Dendritic cell treated with granulocyte-macrophage colony-stimulating factor and Interleukin-4, amounts not matched to agents 40 ng/mL and 50 ng/mL, for 4 days (primary cell): ENCODE data around the gene CXorf66.
A peak's percentile ranks its signal among the peaks of the same experiment; 100 is the strongest.
"Not testable (repeated sequence)": the region's sequence is repeated elsewhere in the genome, so short reads cannot be mapped to it uniquely, and the experiment has no call there.

Source experiments
- H3K27ac Mint-ChIP-seq: one replicate; pipeline ENCODE4 v1.8.0; 2022; ENCODE audit warnings: mild to moderate bottlenecking, mixed read lengths
- H3K27me3 Mint-ChIP-seq: one replicate; pipeline ENCODE4 v1.8.0; 2022; ENCODE audit warnings: mild to moderate bottlenecking, mixed read lengths
- H3K36me3 Mint-ChIP-seq: one replicate; pipeline ENCODE4 v1.8.0; 2022; ENCODE audit warnings: low read depth, mixed read lengths
- H3K4me1 Mint-ChIP-seq: one replicate; pipeline ENCODE4 v1.8.0; 2022; ENCODE audit warnings: low read depth, mixed read lengths
- H3K4me3 Mint-ChIP-seq: one replicate; pipeline ENCODE4 v1.8.0; 2022; ENCODE audit warnings: mild to moderate bottlenecking, moderate library complexity, mixed read lengths
- H3K9me3 Mint-ChIP-seq: one replicate; pipeline ENCODE4 v1.8.0; 2022; ENCODE audit warnings: mixed read lengths
- intact Hi-C: fragments of 100-400 bp; cut with micrococcal nuclease; formaldehyde crosslinking; loops from one replicate; pipeline ENCODE4 v1.15.0; 2022

CXorf66 gene

DNA sequence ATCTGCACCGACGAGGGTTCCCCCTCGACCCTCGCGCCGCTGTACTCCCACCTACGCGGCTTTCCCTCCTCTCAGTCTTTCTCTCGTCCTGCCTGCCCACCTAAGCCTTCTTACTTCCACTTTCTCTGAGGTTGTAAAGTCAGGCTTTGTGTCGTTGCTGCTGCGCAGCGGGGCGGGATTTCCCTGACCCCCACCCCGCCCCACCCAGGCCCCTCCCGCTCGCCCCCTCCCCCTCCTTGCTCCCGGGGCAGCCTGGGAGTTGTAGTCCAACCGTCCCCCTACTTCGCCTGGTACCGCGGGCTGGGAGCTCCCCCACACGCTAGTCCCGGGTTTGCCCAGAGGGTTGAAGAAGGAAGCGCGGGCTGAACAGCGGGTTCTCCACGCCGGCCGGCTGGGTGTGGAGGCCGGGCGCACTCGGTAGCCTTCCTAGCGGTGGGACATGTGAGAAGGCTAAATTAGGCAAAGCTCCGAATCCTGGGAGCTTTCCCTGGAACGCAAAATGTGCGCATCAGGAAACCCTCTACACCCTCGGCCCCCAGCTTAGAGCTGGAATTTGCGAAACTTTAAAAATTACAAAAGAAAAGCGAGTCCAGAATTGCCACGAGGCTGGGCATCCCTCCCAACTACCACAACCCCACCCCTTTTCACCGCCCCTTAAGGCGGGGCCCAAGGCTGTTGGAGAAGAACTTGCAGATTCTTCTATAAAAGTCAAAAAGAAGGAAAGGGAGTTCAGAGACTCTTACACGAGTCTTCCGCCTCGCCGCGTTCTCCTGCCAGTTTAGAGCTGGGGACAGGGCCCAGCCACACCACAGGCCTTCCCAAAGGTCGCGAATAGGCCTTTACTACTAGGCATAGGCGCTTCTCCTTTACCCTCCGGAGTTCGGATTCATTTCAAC is 32.2 kb downstream of the CXorf66 start, which contains the start of gene ATP11C:
Gene ATP11C (minus strand): TSS at position 153 of the 896 bp plus-strand sequence. CDS start 1,011 bp downstream, outside the sequence.
- peak within 1 kb of the TSS; percentile 91 for H3K27ac Mint-ChIP-seq
- no peaks in the 10 kb centered on the region for H3K9me3 Mint-ChIP-seq
- H3K4me3 Mint-ChIP-seq = peak within 1 kb of the TSS; percentile 80
- peaks cover 16% of the 10 kb centered on the region for H3K4me1 Mint-ChIP-seq
- intact Hi-C loops = loop anchor here (5.0 kb wide), 2 partner anchors 41 to 151 kb away; no protein-coding TSS in a partner anchor
- H3K36me3 Mint-ChIP-seq = peaks cover 7% of the 10 kb centered on the region
- H3K27me3 Mint-ChIP-seq = no peaks in the 10 kb centered on the region

DNA sequence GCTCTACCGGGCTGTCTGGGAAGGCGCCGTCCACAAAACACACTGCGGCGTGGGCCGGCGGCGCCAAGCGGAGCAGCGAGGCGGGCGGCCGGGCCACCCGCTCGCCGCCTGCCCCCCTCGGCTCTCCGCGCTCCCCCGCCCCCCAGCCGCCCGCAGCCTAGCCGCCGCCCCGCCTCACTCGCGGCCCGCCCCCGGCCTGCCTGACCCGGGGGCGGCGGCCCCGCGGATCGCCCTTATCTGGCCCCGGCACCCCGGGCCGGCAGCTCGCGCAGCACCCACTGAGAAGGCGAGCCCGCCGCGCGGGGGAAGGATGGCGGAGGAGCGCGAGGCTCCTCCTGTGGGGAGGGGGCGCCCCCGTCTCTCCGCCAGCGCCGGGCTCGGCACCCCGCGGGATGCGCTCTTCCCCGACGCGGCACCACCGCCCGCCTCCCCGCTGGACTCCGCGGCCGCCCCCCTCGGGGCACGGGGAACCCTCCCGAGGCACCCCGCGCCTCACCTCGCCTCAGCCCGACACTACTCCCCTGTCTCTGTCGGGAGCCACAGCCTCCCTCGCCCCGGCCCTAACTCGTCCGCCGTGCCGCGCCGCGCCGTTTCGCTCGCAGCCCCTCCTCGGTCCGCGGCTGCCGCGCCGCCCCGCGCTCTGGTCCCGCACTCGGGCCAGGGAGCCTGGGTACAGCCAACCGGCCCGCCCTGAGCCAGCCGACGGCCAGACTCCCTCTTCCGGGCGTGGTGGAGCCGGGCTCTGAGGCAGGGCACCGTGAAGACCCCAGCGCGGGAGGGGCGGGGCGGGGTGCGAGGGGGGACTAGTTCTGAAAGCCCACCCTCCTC is 33.0 kb downstream of the CXorf66 start:
- no peaks in the 10 kb centered on the region for H3K9me3 Mint-ChIP-seq
- H3K4me3 Mint-ChIP-seq = peak overlapping the region; percentile 80
- H3K4me1 Mint-ChIP-seq = peaks cover 16% of the 10 kb centered on the region
- intact Hi-C loops = loop anchor here (5.0 kb wide), 2 partner anchors 40 to 150 kb away; no protein-coding TSS in a partner anchor
- H3K36me3 Mint-ChIP-seq = peaks cover 7% of the 10 kb centered on the region
- peak overlapping the region; percentile 91 for H3K27ac Mint-ChIP-seq
- no peaks in the 10 kb centered on the region for H3K27me3 Mint-ChIP-seq

DNA sequence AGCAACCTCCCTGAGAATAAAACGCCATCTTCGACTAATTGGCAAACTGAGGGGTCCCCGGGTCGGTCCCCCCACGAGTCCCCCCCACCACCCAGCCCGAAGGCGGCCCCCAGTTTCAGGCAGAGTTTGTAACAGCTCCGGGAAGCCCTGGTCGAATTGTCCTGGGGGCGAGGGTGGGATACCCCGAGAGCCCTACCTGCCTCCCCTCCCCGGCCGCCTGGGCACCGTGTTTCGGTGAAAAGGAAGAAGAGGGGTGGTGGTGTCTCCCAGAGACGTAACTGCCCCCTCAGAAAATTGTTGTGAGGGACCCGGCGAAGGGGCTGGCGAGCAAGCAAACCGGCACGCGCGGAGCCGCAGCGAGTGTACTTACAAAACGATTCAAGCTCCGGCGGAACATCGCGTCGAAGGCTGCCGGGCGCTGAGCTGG is 33.7 kb downstream of the CXorf66 start:
- peak overlapping the region; percentile 77 for H3K4me3 Mint-ChIP-seq

DNA sequence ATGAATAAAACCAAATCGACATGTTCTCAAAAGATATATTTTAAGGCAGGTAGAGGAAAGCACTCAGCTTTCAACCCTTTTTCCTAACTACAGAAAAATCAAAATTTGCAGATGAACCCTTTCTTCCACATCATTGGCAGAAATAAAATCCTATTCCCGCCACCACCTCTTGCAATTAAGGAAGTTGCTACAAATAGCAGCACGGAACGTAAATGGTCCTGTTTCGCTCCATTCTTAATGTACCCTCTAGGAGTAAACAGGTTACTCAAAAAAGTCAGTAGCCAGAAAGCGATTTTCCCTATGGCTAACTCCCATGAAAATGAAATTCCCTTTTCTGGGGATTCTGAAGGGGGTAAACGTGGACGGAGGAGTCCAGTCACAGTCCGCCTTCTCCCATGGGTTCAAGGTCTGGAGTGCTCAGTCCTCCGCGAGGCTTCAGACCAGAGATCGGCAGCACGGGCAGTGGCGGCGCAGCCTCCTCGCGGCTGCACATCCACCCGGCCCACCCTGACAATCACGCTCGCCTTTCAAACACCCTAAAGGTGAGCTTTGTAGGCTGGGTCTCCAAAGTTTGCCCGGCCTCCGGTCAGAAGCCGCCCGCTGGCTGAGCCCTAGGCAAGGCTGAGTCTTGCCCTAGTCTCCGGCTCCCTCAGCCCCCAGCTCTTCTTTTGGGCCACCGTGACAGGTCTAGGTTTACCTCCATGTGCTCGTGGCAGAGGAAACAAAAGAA is 34.2 kb downstream of the CXorf66 start:
- Mint-ChIP-seq H3K27ac (peak overlapping the region; percentile 91), H3K4me1 (peaks cover 16% of the 10 kb centered on the region), H3K36me3 (peaks cover 7% of the 10 kb centered on the region), H3K27me3 (no peaks in the 10 kb centered on the region), H3K9me3 (no peaks in the 10 kb centered on the region), H3K4me3 (peak overlapping the region; percentile 77)
- intact Hi-C loops = loop anchor here (5.0 kb wide), 2 partner anchors 39 to 149 kb away; no protein-coding TSS in a partner anchor

More for the DNA sequence above, 33.7 kb downstream of the CXorf66 start:
- Mint-ChIP-seq H3K27me3 (no peaks in the 10 kb centered on the region), H3K9me3 (no peaks in the 10 kb centered on the region), H3K27ac (peak overlapping the region; percentile 91), H3K4me1 (peaks cover 16% of the 10 kb centered on the region), H3K36me3 (peaks cover 7% of the 10 kb centered on the region)
- intact Hi-C loops = loop anchor here (5.0 kb wide), 2 partner anchors 39 to 149 kb away; no protein-coding TSS in a partner anchor

DNA sequence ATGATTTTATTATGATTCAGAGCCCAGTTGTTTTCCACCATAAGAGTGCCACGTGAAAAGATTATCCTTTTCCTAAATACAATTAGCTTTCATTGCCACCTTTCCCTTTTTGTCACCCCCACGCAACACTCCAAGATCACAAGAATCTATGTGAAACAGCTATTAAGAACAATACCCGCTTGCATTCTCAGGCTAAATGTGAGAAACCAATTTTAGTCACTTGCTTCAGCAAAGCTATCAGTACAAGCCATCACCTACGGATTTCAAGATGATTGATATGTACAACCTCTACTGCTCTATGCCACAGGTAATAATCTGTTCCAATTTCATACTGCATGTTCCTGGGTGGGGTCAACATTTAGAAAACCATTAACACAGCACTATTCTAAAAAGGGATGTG is 34.9 kb downstream of the CXorf66 start:
- Mint-ChIP-seq H3K36me3 (peaks cover 7% of the 10 kb centered on the region), H3K4me1 (peaks cover 16% of the 10 kb centered on the region), H3K27ac (no peak overlapping the region), H3K9me3 (no peaks in the 10 kb centered on the region), H3K27me3 (no peaks in the 10 kb centered on the region), H3K4me3 (peak overlapping the region; percentile 77)
- intact Hi-C loops = loop anchor here (5.0 kb wide), 2 partner anchors 38 to 148 kb away; no protein-coding TSS in a partner anchor

DNA sequence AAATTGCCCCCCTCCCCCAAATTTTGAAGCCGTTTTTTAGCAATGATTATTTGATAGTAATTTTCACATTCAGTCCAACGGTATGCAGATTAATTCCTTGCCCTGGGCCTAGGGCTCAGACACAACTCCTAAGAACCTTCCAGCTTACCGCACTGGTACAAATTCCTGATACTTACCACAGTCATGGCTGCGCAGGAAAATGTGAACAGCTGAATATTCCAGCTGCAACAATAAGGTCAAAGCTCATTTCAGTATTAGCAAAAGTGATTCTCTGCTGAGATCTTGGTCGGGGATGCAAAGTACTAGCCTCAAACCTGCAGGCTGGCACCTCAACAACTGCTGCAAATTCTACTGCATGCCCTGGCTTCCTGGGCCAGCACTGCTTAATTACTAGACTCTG is 35.4 kb downstream of the CXorf66 start:
- intact Hi-C loops = loop anchor here (5.0 to 10.0 kb wide), 3 partner anchors 38 to 148 kb away; no protein-coding TSS in a partner anchor
- no peak overlapping the region for H3K27ac Mint-ChIP-seq
- H3K4me1 Mint-ChIP-seq = peaks cover 16% of the 10 kb centered on the region
- peaks cover 7% of the 10 kb centered on the region for H3K36me3 Mint-ChIP-seq
- no peaks in the 10 kb centered on the region for H3K9me3 Mint-ChIP-seq
- H3K27me3 Mint-ChIP-seq = no peaks in the 10 kb centered on the region
- no peak overlapping the region for H3K4me3 Mint-ChIP-seq

DNA sequence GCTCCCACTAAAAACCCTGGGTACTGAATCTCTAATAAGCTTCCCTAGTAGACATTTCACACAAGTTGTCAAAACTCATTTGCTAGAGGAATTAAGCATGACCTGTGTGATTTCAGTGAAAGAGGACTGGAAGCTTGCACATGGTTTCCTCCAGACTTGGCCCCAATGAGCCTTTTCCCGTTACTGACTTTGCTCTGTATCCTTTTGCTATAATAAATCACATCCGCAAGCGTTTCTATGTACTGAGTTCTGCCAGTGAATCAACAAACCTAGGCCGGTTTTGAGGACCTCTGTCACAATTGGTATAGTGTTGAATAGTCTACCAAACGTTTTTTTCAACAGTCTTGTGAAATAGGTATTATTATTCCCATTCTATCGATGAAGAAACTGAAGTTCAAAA is 40.6 kb downstream of the CXorf66 start:
- no peak overlapping the region for H3K27ac Mint-ChIP-seq
- intact Hi-C loops = loop anchor here (10.0 kb wide), 1 partner anchor 50 kb away; no protein-coding TSS in a partner anchor
- peaks cover 21% of the 10 kb centered on the region for H3K4me1 Mint-ChIP-seq
- H3K27me3 Mint-ChIP-seq = no peaks in the 10 kb centered on the region
- H3K36me3 Mint-ChIP-seq = peaks cover 17% of the 10 kb centered on the region
- H3K4me3 Mint-ChIP-seq = no peak overlapping the region
- no peaks in the 10 kb centered on the region for H3K9me3 Mint-ChIP-seq

DNA sequence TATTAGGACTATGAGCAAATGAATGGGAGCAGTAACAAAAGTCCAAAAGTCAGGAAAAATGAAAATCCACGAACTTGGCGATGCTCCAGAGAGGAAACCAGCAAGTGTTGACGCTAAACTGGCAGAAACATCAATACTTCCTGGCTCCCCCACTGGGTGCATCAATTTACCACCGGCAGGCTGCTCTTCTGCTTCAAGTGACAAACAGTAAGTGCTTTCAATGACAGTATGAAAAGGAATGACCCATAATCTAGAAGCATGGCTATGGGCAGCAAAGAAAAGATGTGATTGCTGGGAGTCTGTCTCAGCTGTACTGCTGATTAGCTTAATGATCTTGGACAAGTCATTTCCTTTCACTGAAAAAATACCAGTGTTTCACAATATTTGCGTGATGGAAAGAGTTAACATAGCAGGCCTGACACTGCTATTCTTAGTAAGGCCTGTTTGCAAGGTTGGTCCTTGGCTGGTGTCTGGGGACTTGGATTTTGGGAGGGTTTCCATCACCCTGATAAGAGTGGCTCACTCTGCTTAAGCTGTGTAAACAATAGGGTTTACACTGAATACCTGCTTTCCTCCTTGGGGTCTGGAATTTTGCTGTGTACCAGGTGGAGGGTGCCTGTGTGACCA is 41.1 kb downstream of the CXorf66 start:
- intact Hi-C loops = loop anchor here (10.0 kb wide), 1 partner anchor 49 kb away; no protein-coding TSS in a partner anchor
- no peaks in the 10 kb centered on the region for H3K9me3 Mint-ChIP-seq
- peaks cover 20% of the 10 kb centered on the region for H3K4me1 Mint-ChIP-seq
- H3K36me3 Mint-ChIP-seq = peaks cover 17% of the 10 kb centered on the region
- no peak overlapping the region for H3K4me3 Mint-ChIP-seq
- H3K27me3 Mint-ChIP-seq = no peaks in the 10 kb centered on the region
- H3K27ac Mint-ChIP-seq = no peak overlapping the region

DNA sequence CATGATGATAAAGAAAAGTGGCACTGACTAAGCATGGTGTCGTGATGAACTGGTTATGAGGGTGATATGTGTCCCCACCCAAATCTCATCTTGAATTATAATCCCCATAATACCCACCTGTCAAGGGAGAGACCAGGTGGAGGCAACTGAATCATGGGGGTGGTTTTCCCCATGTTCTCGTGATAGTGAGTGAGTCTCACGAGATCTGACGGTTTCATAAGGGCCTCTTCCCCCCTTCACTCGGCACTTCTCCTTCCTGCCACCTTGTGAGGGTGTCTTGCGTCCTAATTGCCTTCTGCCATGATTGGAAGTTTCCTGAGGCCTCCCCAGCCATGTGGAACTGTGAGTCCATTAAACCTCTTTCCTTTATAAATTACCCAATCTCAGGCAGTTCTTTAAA is 44.2 kb downstream of the CXorf66 start:
- peaks cover 17% of the 10 kb centered on the region for H3K36me3 Mint-ChIP-seq
- H3K9me3 Mint-ChIP-seq, H3K27me3 Mint-ChIP-seq, H3K27ac Mint-ChIP-seq, H3K4me3 Mint-ChIP-seq: not testable (repeated sequence)
- intact Hi-C loops = loop anchor here (10.0 kb wide), 1 partner anchor 46 kb away; no protein-coding TSS in a partner anchor
- H3K4me1 Mint-ChIP-seq = peaks cover 20% of the 10 kb centered on the region

DNA sequence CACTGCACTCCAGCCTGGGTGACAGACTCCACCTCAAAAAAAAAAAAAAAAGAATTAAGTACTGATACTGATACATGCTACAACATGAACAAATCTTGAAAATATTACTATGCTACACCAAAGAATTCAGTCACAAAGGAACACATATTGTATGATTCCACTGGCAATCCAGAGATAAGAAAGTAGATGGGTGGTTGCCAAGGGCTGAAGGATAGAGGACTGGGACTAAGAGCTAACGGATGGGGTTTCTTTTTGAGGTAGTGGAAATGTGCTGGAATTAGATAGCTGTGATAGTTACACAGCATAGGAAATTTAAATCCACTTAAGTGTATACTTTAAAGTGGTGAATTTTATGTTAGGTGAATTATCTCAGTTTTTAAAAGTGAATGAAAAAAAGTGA is 45.0 kb downstream of the CXorf66 start:
- Mint-ChIP-seq H3K27me3 (no peaks in the 10 kb centered on the region), H3K27ac (no peak overlapping the region), H3K4me3 (no peak overlapping the region), H3K4me1 (peaks cover 20% of the 10 kb centered on the region), H3K36me3 (peaks cover 17% of the 10 kb centered on the region), H3K9me3 (no peaks in the 10 kb centered on the region)
- intact Hi-C loops = loop anchor here (10.0 kb wide), 1 partner anchor 46 kb away; no protein-coding TSS in a partner anchor

DNA sequence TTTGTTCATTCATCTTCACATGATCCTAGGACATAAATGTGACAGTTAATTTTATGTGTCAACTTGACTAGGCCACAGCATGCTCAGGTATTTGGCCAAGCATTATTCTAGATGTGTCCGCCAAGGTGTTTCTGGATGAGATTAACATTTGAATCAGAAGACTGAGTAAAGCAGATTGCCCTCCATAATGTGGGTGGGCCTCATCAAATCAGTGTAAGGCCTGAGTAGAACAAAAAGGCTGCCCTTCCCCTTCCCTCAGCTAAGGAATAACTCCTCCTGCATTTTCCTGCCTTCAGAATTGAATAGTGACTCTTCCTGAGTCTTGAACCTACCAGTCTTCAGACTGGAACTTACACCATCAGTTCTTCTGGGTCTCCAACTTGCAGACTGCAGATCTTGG is 50.9 kb downstream of the CXorf66 start:
- Mint-ChIP-seq H3K27ac (no peak overlapping the region), H3K4me1 (peaks cover 18% of the 10 kb centered on the region), H3K36me3 (peaks cover 6% of the 10 kb centered on the region), H3K9me3 (no peaks in the 10 kb centered on the region), H3K4me3 (no peak overlapping the region), H3K27me3 (no peaks in the 10 kb centered on the region)
- intact Hi-C loops = no loop called here

DNA sequence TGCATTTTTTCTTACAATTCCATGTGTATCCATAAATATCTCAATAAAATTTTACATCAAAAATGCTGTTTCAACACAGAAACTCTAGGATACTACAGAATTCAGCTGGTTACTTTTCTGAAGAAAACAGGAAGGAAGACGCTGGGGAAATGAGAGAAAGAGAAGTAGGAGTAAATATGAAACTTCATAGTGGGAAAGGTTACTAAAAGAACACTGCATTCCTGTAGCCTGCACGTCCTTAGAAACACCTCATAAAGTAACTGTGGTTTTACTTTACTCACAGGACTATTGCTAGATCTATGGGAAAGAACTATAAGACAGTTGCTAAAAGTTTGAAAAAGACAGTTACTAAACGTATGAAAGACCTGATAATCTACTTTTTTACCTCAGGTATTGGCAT is 55.6 kb downstream of the CXorf66 start:
- Mint-ChIP-seq H3K4me3 (no peak overlapping the region), H3K27me3 (no peaks in the 10 kb centered on the region), H3K4me1 (peaks cover 34% of the 10 kb centered on the region), H3K9me3 (no peaks in the 10 kb centered on the region), H3K27ac (no peak overlapping the region), H3K36me3 (peaks cover 8% of the 10 kb centered on the region)
- intact Hi-C loops = no loop called here

DNA sequence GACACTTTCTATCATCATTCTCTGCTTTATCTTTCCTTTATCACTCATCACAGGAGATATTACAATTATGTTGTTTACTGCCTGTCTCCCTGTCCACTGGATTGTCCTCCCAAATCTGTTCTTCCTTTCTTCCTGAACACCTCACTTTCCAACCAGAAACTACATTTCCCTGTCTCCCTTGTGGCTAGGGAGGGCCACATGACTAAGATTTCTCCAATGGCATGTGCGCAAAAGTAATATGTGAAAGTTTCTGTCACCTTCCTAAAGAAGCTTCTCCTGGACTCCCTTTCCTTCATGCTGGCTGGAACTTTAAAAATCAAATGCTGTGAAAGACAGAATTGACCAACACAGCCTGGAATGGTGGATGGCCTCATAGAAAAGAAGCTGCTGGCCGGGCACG is 58.2 kb downstream of the CXorf66 start:
- H3K27ac Mint-ChIP-seq = peak overlapping the region; percentile 61
- H3K4me3 Mint-ChIP-seq = no peak overlapping the region
- H3K9me3 Mint-ChIP-seq = no peaks in the 10 kb centered on the region
- H3K27me3 Mint-ChIP-seq = no peaks in the 10 kb centered on the region
- intact Hi-C loops = no loop called here
- H3K36me3 Mint-ChIP-seq = peaks cover 9% of the 10 kb centered on the region
- H3K4me1 Mint-ChIP-seq = peaks cover 31% of the 10 kb centered on the region
